GM18951 (cell line): ENCODE data around the gene NPL.
A peak's percentile ranks its signal among the peaks of the same experiment; 100 is the strongest.

ENCODE experiments used
- POLR2A ChIP-seq: IDR thresholded peaks from 4 replicates; pipeline ENCODE4 v1.6.1; 2011; ENCODE audit warnings: mild to moderate bottlenecking; ENCODE audit not compliant: insufficient read length, insufficient read depth; ENCODE audit errors: extremely low read depth
- in situ Hi-C: fragments of 300-500 bp; cut with MboI; formaldehyde crosslinking; loops from one replicate; pipeline ENCODE4 v1.12.0; 2022; ENCODE audit warnings: low sequenced_read_pairs, mixed read lengths, inconsistent platforms; ENCODE audit not compliant: unreplicated experiment

The NPL gene

GRCh38 chr1:182811975-182812722, 22.6 kb downstream of the NPL start:
- in situ Hi-C loops: no loop called here

GRCh38 chr1:182816863-182817262, 27.3 kb downstream of the NPL start:
- in situ Hi-C loops: no loop called here
- no peak for TF ChIP-seq POLR2A

More at GRCh38 chr1:182811975-182812722, 22.6 kb downstream of the NPL start:
- TF ChIP-seq POLR2A: no peak

- in situ Hi-C loops: no loop called here
- TF ChIP-seq POLR2A: no peak
Measured at GRCh38 chr1:182817802-182818201, 28.2 kb downstream of the NPL start.

DNA sequence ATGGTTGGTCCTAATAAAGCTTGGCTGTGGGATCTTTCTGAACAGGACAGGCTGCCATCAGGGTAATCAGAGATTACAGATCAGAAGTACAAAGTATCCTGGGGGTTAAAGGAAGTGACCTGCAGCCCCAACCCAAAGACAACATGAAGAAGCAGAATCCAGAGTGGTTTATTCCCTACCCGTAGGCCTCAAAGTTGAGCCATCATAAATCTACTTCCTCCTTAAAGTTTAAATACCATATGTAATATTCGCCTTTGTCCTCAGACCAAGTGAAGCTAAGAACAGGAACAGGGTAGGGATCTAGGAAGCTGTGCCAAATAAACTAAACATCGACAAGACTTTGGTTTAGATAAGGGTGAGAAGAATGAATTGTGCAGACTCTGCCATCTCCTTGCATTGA, 33.6 kb downstream of the NPL start:
- TF ChIP-seq POLR2A: no peak
- in situ Hi-C loops: no loop called here

DNA sequence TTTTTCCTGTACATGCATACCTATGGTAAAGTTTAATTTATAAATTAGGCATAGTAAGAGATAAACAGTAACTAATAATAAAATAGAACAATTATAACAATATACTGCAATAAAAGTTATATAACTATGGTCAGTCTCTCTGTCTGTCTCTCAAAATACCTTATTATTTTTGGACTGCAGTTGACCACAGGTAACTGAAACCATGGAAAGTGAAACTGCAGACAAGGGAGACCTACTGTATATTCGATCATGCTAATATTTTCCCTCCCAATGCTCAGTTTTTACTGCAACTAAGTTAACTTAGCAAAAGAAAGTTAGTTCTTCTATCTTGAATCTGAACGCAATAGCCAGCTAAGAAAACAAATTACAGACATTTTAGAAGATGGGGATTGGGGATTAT, 37.3 kb downstream of the NPL start:
- in situ Hi-C loops: no loop called here
- no peak for TF ChIP-seq POLR2A

DNA sequence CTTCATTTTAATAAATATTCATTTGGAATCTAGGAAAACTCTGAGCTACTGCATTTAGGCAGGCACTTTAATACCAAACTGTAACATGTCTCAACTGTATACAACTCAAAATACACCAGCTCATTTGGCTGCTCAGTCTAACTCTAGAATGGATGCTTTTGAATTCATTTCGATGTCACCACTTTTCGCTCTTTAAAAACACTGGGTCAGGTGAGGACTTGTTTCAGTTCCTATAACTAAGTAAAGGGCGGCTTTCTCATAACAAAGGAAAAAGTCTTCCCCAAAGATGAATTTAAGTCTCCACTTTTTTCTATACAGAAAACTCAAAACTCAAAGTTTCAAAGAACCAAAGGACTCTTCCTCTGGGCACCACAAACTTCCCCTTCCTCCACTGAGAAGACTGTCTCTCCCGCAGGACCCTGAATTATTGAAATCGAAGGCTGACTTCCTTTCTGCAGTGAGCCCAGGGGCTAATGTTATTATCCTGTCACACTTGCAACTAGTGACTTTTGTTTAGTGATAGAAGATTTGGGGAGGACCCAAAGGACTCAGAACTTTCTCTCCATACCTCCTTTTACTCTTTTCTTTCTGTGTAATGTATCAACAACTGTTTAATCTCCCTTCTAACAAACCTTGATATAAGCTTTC, 39.8 kb downstream of the NPL start:
- in situ Hi-C loops: no loop called here
- no peak for TF ChIP-seq POLR2A

DNA sequence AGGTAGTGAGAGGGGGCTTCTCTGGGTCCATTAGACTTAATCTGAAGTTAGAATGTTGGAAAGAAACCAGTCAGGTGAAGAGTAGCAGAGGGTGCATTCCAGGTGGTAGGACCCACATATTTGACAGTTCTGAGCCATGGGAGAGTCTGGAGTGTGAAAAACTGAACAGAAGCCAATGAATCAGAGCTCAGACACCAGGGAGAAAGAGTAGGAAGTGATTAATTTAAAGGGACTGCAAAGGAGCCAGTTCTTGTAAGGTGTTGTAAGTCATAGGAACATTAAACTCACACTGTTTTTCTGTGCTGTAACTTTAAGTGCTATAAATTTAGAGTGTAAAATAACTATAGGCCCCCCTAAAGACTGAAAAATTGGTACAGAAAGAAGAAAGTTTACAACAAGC, 43.7 kb downstream of the NPL start:
- in situ Hi-C loops: no loop called here
- TF ChIP-seq POLR2A: no peak

DNA sequence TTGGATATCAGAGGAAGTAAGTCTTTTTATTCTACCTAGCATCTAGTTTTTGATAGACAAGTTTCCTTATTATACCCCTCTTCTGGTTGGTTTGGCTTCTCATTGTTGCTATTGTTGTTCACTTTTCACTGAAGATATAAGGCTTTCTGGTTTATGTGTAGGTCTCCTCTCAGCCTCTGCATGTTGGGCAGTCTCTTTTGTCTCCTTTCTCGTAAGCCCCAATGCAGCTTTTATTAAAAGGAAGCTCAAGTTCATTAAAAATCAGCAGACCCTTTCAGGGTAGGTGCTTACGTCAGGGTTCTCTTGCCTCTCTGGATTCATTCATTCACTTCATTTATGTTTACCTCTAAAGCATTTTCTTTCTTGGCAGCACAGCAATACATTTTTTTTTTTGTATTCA, 44.8 kb downstream of the NPL start:
- no peak for TF ChIP-seq POLR2A
- in situ Hi-C loops: no loop called here

GRCh38 chr1:182835806-182836205, 46.2 kb downstream of the NPL start:
- in situ Hi-C loops: no loop called here
- no peak for TF ChIP-seq POLR2A

DNA sequence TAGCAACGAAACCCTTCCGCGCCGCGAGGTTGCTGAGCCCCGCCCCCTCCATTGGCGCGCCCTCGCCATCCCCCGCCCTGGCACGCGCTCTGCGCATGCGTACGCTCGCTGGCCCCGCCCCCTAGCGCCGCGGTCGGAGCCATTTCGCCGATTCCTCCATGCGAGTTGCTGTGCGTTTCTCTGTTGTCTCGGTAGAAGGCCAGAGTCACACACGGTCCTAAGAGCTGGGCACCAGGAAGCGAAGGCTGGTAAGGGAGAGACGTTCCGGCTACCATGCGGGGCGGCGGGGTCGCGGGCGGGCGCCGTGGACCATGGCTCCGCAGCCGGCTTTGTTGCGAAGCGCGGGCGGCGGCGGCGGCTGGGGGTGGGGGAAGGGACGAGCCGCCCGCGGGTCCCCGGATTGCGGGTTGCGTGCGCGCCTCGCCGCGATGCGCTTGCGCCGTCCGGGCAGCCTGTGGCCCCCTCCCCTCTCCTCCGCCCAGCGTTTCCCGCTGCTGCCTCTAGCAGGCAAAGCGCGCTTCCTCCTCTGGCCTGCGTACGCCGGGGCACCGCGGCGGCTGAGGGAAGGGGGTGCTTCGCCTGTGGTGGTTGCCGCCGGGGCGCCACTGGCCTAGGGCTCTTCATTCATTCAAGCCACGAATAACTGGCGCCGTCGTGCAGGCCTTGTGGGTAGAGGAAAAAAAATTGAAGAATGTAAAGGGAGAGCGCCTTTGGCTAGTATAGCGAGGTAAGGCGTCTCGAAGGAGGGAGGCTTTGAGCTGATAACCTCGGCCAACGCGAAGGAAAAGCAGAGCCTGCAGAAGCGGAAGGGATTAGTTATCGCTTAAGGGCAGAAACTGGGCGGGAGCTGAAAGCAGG, 49.9 kb downstream of the NPL start, which contains the start of gene DHX9:
Gene DHX9, plus strand, starts transcription at position 139 of the 858 bp plus-strand sequence. CDS start 3,220 bp downstream, outside the sequence.
- in situ Hi-C loops: no loop called here
- peak; percentile 97 for TF ChIP-seq POLR2A

DNA sequence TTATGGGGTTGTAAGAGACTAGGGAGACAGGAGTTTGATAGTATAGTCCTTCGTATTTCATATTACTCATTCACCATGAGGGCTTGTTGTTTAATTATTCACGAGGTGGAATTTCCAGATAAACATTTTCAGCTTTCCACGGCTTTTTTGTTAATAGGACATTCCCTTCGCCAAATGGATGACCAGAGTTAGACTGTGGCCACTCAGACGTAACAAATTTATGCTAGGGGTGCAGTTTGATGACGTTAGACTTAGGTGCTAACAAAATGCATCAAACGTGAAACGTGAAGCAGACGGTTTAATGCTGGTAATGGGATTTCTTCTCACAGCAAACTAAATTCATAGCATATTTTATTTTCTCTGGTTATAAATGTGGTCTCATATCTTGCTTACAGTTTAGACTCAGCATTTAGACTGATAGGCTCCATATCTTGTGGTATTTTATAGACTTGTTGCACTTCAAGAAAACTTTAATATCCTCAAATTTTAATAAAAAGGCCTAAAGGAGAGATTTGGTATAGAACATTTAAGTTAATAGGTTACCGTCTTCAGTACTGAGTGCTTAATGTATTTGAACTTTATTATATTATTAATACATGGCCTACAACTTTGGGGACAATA, 51.9 kb downstream of the NPL start:
- in situ Hi-C loops: no loop called here
- no peak for TF ChIP-seq POLR2A

DNA sequence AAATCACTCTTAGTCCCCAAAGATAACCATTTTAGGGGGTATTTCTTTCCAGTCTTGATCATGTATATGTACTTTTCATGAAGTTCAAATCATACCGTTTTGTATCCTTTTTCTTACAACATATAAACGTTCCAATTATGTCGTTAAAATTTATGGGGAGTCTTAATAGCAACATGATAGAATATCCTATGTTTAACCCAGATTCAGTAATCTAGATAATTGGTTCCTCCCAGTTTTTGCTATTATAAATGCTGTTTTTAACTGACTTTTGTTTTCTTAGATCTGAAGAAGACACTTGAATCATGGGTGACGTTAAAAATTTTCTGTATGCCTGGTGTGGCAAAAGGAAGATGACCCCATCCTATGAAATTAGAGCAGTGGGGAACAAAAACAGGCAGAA, 52.7 kb downstream of the NPL start:
- in situ Hi-C loops: no loop called here
- no peak for TF ChIP-seq POLR2A

DNA sequence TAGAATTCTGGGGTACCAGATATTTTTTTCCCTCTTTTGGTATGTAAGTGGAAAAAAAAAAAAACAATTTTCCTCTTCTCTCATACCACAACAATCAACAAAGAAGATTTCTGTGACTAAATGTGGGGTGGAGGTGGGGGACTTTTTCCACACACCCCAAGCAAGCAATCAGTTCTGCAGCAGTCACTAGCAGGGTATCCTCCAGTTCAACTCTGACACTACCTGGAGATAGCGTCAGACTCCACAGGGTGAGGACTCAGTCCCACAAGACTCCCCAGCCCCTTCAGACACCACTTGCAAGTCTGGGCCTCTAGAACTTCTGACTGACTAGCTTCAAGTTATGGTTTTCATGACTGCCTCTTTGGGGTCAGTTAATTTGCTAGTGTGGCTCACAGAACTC, 55.8 kb downstream of the NPL start:
- in situ Hi-C loops: no loop called here
- TF ChIP-seq POLR2A: no peak
